Umbilical cord (tissue), 2 donors: Measurements from ENCODE around the gene TNNT2. TPM values are rescaled to one million over a fixed set of nuclear protein-coding genes. Genes with fewer than 3 reads are reported as not detected.

Source experiments
- DNase-seq: peaks from one replicate; pipeline ENCODE4 v3.0.0-alpha.2; 2015; ENCODE audit warnings: low spot score
- total RNA-seq: library from RNA; depleted of rRNA; stranded (reverse); fragments of >200 nt; gene quantifications from one replicate; pipeline ENCODE4 v1.2.3, GENCODE V29; 2014; ENCODE audit warnings: low replicate concordance; ENCODE audit not compliant: insufficient read depth

The TNNT2 gene
- total RNA-seq, 1 donor from 2014 or later, result 2.6 TPM

GRCh38 chr1:201356701-201357100 lies 20.8 kb downstream of the TNNT2 start:
- no peak for DNase-seq

- DNase-seq, result no peak
These were observed 21.2 kb downstream of the TNNT2 start for GRCh38 chr1:201356236-201356635.

GRCh38 chr1:201355471-201355870 lies 22.0 kb downstream of the TNNT2 start:
- no peak for DNase-seq

- no peak for DNase-seq
These were observed 22.6 kb downstream of the TNNT2 start for GRCh38 chr1:201354901-201355295.

- no peak for DNase-seq
These were observed 23.2 kb downstream of the TNNT2 start for GRCh38 chr1:201354151-201354900.

- no peak for DNase-seq
These were observed 24.1 kb downstream of the TNNT2 start for GRCh38 chr1:201353186-201353940.

GRCh38 chr1:201351617-201352016 lies 25.9 kb downstream of the TNNT2 start:
- no peak for DNase-seq

- DNase-seq, result no peak
These were observed 26.6 kb downstream of the TNNT2 start for GRCh38 chr1:201350884-201351283.

- no peak for DNase-seq
These were observed 27.1 kb downstream of the TNNT2 start for GRCh38 chr1:201350361-201350725.

- no peak for DNase-seq
These were observed 28.4 kb downstream of the TNNT2 start for GRCh38 chr1:201349092-201349491.

- DNase-seq, result peak; percentile 56
These were observed 29.3 kb downstream of the TNNT2 start for GRCh38 chr1:201348211-201348566.

- DNase-seq, result peak; percentile 7
These were observed 29.8 kb downstream of the TNNT2 start for GRCh38 chr1:201347498-201348210.

GRCh38 chr1:201346987-201347386 lies 30.5 kb downstream of the TNNT2 start:
- no peak for DNase-seq

- DNase-seq, result peak; percentile 69
These were observed 31.0 kb downstream of the TNNT2 start for GRCh38 chr1:201346337-201346939.

- no peak for DNase-seq
These were observed 32.5 kb downstream of the TNNT2 start for GRCh38 chr1:201345081-201345355.

- peak; percentile 83 for DNase-seq
These were observed 33.0 kb downstream of the TNNT2 start for GRCh38 chr1:201344206-201345080.

GRCh38 chr1:201341377-201341776 lies 36.1 kb downstream of the TNNT2 start:
- no peak for DNase-seq

- DNase-seq, result no peak
These were observed 40.6 kb downstream of the TNNT2 start for GRCh38 chr1:201336711-201337450.

GRCh38 chr1:201335901-201336300 lies 41.6 kb downstream of the TNNT2 start:
- no peak for DNase-seq

- no peak for DNase-seq
These were observed 42.2 kb downstream of the TNNT2 start for GRCh38 chr1:201335174-201335870.
